ENCODE data around the gene CCDC167. TPM values are rescaled to one million over a fixed set of nuclear protein-coding genes. Genes with fewer than 3 reads are reported as not detected.

The CCDC167 gene
- total and polyA plus RNA-seq, 2 of the 8 experiments (the other 6 are each of a cell fraction or from before 2014, with no cell fraction given) = 11.0 to 26.5 TPM

DNA sequence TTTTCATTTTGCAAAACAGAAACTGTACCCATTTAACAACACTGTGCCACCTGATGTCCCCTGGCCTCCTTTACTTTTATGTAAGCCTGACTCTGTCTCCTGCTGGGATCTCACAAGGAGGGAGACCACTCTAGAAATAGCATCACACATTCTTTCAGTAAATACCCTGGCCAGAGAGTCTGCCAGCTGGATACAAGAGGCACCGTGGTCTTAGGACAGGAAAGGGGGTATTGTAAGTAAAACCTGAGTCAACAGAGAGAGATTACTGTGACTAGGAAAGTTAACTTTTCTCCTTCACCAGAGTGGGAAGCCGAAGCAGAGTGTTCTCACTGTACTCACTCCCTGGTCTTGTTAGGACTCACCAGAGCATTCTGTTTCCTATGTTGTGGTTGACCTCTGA is 38.9 kb downstream of the CCDC167 start:
- CTCF ChIA-PET (ENCODE audit: partially characterized antibody) = interaction anchor here (0.5 to 1.7 kb wide), 3 partner anchors 78 to 374 kb away, joined by 3 to 4 read pairs (median 3); no protein-coding TSS in a partner anchor
- H3K27me3 ChIP-seq (replicated peaks in 1 of 4; ENCODE audit: control insufficient read depth in 3 of 4, extremely low read depth in 1 of 4, insufficient read depth in 3 of 4, low read length in 3 of 4) = no peaks in the 10 kb centered on the region
- 93% methylated on average over 2 of the region's 2 CpGs; no CpG with 5 or more reads in 1 of the 2 experiments for WGBS, 2 experiments (ENCODE audit: extremely low coverage in 1 of 2, insufficient coverage in 1 of 2, insufficient read length in 1 of 2, insufficient replicate concordance in 2 of 2, low coverage in 1 of 2, low lambda C conversion rate in 2 of 2, missing lambda C conversion rate in 1 of 2)
- TF ChIP-seq SP1 (IDR thresholded peaks at IDR 0.05; ENCODE audit: low read depth, low read length) (no peak), FOSL1 (IDR thresholded peaks at IDR 0.05; ENCODE audit: insufficient read depth, low read depth, low read length) (no peak), RAD21 (IDR thresholded peaks at IDR 0.05 in 1 of 2, conservative IDR thresholded peaks at IDR 0.05 in 1 of 2; ENCODE audit: low read depth in 2 of 2, low read length in 2 of 2) (no peak)
- TF ChIP-seq, protein P1, sequence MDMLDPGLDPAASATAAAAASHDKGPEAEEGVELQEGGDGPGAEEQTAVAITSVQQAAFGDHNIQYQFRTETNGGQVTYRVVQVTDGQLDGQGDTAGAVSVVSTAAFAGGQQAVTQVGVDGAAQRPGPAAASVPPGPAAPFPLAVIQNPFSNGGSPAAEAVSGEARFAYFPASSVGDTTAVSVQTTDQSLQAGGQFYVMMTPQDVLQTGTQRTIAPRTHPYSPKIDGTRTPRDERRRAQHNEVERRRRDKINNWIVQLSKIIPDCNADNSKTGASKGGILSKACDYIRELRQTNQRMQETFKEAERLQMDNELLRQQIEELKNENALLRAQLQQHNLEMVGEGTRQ (IDR thresholded peaks at IDR 0.05; ENCODE audit: low read length) = no peak

More for the DNA sequence above, 38.9 kb downstream of the CCDC167 start:
- no peak overlapping the region for H3K18ac ChIP-seq (ENCODE audit: extremely low read depth, low read length)
- no peak overlapping the region for H3K9ac ChIP-seq (replicated peaks in 1 of 4; ENCODE audit: extremely low read depth in 1 of 4, low read depth in 3 of 4, low read length in 3 of 4)
- H3K23me2 ChIP-seq (ENCODE audit: low read depth, low read length) = no peaks in the 10 kb centered on the region
- POLR2A ChIA-PET (ENCODE audit: partially characterized antibody) = interaction anchor here (1.1 kb wide), 1 partner anchor 11 kb away, joined by 3 read pairs; no protein-coding TSS in a partner anchor
- peaks cover 0 to 6% (median 0%) of the 10 kb centered on the region in 4 experiments; a peak in 3 of 7 replicates for H3K4me1 ChIP-seq (replicated peaks in 1 of 4; ENCODE audit: control insufficient read depth in 3 of 4, insufficient read depth in 4 of 4, low read length in 3 of 4)
- H3K14ac ChIP-seq (ENCODE audit: insufficient read length) = no peak overlapping the region
- H3K56ac ChIP-seq (replicated peaks; ENCODE audit: insufficient read length, low read depth, low read length) = no peak overlapping the region
- no peaks in the 10 kb centered on the region for H3K9me3 ChIP-seq (ENCODE audit: insufficient read depth in 2 of 2, low read depth in 1 of 2, low read length in 1 of 2)
- H2BK5ac ChIP-seq (ENCODE audit: low read depth, low read length) = no peak overlapping the region
- no peaks in the 10 kb centered on the region; the same call in 1 of the 2 replicates for H3K79me1 ChIP-seq (ENCODE audit: low read depth, low read length)
- H3K4ac ChIP-seq (replicated peaks; ENCODE audit: insufficient read length, low read depth, low read length) = no peak overlapping the region
- no peak overlapping the region for H2BK12ac ChIP-seq (ENCODE audit: low read depth, low read length)
- no peak overlapping the region for H2BK15ac ChIP-seq (ENCODE audit: low read length)
- H3K27ac ChIP-seq (ENCODE audit: low read depth, low read length) = no peak overlapping the region
- H4K91ac ChIP-seq (replicated peaks; ENCODE audit: insufficient read length, low read length) = no peak overlapping the region
- no peak overlapping the region for H2AFZ ChIP-seq (ENCODE audit: low read length)
- H4K20me1 ChIP-seq (replicated peaks in 1 of 2; ENCODE audit: control insufficient read depth in 1 of 2, insufficient read depth in 2 of 2, low read length in 2 of 2) = peaks cover 0 to 2% of the 10 kb centered on the region in 2 experiments
- FAIRE-seq (no peak), DNase-seq (ENCODE audit: low read depth in 1 of 2, low spot score in 2 of 2) (no peak)
- no peak overlapping the region for H4K8ac ChIP-seq (ENCODE audit: extremely low read depth, insufficient read depth, low read length)
- peaks cover 6 to 26% (median 25%) of the 10 kb centered on the region in 4 experiments; a peak in 7 of 8 replicates for H3K36me3 ChIP-seq (ENCODE audit: control insufficient read depth in 2 of 4, insufficient read depth in 4 of 4, low read length in 3 of 4)
- no peak overlapping the region for H3K4me3 ChIP-seq (ENCODE audit: extremely low read depth in 1 of 4, insufficient read depth in 2 of 4, low read depth in 3 of 4, low read length in 4 of 4)
- H3K79me2 ChIP-seq (ENCODE audit: control insufficient read depth in 1 of 2, insufficient read depth in 2 of 2, low read length in 2 of 2) = no peaks in the 10 kb centered on the region
- H2BK120ac ChIP-seq (replicated peaks; ENCODE audit: low read depth, low read length) = no peak overlapping the region
- no peak overlapping the region for H3K4me2 ChIP-seq (ENCODE audit: insufficient read depth in 1 of 2, low read depth in 2 of 2, low read length in 2 of 2)
- H4K5ac ChIP-seq (ENCODE audit: insufficient read length, low read depth, low read length) = no peak overlapping the region
- no peak overlapping the region for H2AK5ac ChIP-seq (ENCODE audit: low read depth, low read length)
- H2BK20ac ChIP-seq (ENCODE audit: low read length) = no peak overlapping the region
- no peak overlapping the region for H3K23ac ChIP-seq (ENCODE audit: insufficient read length)
